Measurements from ENCODE around the gene ADARB2. TPM values are rescaled to one million over a fixed set of nuclear protein-coding genes. Genes with fewer than 3 reads are reported as not detected.

Gene ADARB2
- total and polyA plus RNA-seq, 3 donors from 2014 or later: 8.5 to 13.0 (median 10.4) TPM

DNA sequence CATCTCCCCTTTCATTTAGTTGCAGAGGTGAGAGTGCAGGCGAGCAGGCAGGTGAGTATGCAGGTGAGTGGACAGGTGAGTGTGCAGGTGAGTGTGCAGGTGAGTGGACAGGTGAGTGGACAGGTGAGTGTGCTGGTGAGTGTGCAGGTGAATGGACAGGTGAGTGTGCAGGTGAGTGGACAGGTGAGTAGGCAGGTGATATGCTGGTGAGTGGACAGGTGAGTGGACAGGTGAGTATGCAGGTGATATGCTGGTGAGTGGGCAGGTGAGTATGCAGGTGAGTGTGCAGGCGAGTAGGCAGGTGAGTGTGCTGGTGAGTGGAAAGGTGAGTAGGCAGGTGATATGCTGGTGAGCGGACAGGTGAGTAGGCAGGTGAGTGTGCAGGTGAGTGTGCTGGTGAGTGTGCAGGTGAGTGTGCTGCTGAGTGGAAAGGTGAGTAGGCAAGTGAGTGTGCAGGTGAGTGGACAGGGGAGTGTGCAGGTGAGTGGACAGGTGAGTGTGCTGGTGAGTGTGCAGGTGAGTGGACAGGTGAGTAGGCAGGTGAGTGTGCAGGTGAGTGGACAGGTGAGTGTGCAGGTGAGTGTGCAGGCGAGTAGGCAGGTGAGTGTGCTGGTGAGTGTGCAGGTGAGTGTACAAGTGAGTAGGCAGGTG is 165.6 kb downstream of the ADARB2 start:
- no peaks in the 10 kb centered on the region for H3K9me3 ChIP-seq
- H3K4me1 ChIP-seq: no peaks in the 10 kb centered on the region
- H3K36me3 ChIP-seq (ENCODE audit: low read depth, missing control alignments): no peaks in the 10 kb centered on the region
- no peaks in the 10 kb centered on the region for H3K27me3 ChIP-seq
- H3K27ac ChIP-seq: no peak overlapping the region
- no peak for TF ChIP-seq POLR2A (IDR thresholded peaks at IDR 0.05)
- TF ChIP-seq, protein P1, sequence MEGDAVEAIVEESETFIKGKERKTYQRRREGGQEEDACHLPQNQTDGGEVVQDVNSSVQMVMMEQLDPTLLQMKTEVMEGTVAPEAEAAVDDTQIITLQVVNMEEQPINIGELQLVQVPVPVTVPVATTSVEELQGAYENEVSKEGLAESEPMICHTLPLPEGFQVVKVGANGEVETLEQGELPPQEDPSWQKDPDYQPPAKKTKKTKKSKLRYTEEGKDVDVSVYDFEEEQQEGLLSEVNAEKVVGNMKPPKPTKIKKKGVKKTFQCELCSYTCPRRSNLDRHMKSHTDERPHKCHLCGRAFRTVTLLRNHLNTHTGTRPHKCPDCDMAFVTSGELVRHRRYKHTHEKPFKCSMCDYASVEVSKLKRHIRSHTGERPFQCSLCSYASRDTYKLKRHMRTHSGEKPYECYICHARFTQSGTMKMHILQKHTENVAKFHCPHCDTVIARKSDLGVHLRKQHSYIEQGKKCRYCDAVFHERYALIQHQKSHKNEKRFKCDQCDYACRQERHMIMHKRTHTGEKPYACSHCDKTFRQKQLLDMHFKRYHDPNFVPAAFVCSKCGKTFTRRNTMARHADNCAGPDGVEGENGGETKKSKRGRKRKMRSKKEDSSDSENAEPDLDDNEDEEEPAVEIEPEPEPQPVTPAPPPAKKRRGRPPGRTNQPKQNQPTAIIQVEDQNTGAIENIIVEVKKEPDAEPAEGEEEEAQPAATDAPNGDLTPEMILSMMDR (IDR thresholded peaks at IDR 0.05): no peak
- H3K4me3 ChIP-seq: no peak overlapping the region
- WGBS, 2 donors: 87 to 90% methylated on average over 4 of the region's 4 CpGs
- intact Hi-C loops (cut with DNase I; ENCODE audit: low total_unique reads): no loop called here
- no peak for DNase-seq

DNA sequence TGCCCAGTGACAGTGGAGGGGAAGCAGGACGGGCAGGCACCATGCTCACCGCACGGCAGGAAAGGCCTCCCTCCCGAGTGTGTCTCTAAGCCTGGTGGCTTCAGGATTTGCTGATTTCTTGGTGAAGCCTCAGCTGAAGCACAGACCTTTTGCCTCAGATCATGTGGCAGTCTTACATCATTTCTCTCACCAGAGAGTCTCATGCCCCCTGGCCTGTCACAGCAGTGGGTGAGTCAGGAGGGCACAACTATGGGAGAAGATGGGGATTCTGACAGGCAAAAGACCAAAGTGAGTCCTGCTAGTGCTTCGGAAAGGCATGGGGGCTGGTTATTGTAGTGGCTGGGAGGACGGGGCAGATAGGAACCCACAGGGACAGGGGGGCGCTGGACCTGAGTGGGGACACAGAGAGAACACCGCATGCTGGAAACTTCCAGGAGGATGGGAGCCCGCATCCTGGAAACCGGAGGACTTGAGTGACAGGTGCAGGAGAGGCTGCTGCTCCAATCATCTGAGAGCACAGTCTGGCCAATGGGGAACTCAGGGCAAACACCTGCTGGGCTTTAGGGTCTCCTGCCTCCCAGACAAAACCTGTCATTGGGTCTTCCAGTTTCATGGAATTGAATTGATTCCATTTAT is 166.8 kb downstream of the ADARB2 start:
- DNase-seq: no peak
- no peaks in the 10 kb centered on the region for H3K4me1 ChIP-seq
- H3K27ac ChIP-seq: no peak overlapping the region
- H3K9me3 ChIP-seq: no peaks in the 10 kb centered on the region
- H3K27me3 ChIP-seq: no peaks in the 10 kb centered on the region
- intact Hi-C loops (cut with DNase I; ENCODE audit: low total_unique reads): no loop called here
- H3K36me3 ChIP-seq (ENCODE audit: low read depth, missing control alignments): no peaks in the 10 kb centered on the region
- H3K4me3 ChIP-seq: no peak overlapping the region
- TF ChIP-seq, protein P1 (IDR thresholded peaks at IDR 0.05): no peak
- TF ChIP-seq POLR2A (IDR thresholded peaks at IDR 0.05): no peak
- WGBS, 2 donors: 69 to 78% methylated on average over 10 of the region's 10 CpGs

DNA sequence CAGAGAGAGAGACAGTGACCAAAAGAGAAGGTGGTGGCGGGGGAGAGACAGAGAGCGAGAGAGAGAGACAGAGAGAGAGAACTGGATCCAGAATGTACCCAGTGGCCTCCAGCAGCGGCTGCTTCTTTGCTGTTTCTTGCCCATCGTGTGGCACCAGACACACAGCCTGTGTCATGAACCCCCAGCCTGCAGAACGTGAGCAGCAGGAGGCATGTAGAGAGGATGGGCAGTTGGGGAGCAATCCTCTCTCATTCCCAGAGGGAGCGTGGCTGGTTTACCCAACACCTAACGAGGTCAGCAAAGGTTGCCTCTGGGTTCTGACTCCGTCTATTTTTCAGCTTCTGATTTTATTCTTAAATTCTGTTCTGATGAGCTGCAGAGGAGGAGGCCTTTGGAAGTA is 168.1 kb downstream of the ADARB2 start:
- no peak for TF ChIP-seq POLR2A (IDR thresholded peaks at IDR 0.05)
- TF ChIP-seq, protein P1 (IDR thresholded peaks at IDR 0.05): no peak
- H3K4me1 ChIP-seq: no peaks in the 10 kb centered on the region
- WGBS, 2 donors: 74 to 75% methylated on average over 8 of the region's 8 CpGs
- H3K9me3 ChIP-seq: no peaks in the 10 kb centered on the region
- DNase-seq: no peak
- no peak overlapping the region for H3K27ac ChIP-seq
- no peaks in the 10 kb centered on the region for H3K27me3 ChIP-seq
- H3K36me3 ChIP-seq (ENCODE audit: low read depth, missing control alignments): no peaks in the 10 kb centered on the region
- intact Hi-C loops (cut with DNase I; ENCODE audit: low total_unique reads): no loop called here
- H3K4me3 ChIP-seq: no peak overlapping the region

DNA sequence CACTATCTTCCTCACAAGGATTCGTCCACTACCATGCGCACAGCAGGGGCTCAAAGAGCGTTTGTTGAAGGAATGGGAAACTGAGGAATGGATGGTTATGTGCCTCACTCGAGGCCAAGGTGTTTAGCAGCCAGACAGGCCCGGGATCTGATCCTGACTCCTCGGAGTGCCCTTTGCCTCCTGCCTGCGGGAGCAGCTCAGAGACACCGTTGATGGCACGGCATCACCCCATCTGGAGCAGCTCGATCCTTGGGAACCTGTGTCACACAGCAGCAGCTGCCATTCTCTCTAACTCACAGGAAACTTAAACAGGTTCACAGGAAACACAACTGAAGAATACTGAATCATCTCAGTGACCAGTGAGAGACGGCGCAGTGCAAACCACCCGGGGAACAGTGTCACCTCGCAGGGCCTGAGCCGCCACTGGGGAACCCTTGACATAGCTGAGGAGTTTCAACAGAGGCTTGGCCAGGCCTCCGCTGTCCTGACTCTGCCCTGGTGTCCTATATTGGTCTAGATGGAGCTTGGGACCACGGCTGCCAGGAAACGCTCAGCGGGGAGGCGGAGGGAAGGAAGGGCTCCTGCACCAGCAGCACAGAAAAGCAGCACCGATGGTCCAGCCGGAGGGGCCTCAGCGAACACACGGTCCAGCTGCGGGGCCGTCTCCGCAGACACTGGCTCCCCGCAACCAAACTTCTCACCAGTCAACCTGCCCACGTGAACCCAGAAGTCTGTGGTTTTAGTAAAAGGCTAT is 169.4 kb downstream of the ADARB2 start:
- H3K36me3 ChIP-seq (ENCODE audit: low read depth, missing control alignments): no peaks in the 10 kb centered on the region
- no peaks in the 10 kb centered on the region for H3K9me3 ChIP-seq
- 79 to 90% methylated on average over 29 of the region's 29 CpGs for WGBS, 2 donors
- H3K4me1 ChIP-seq: no peaks in the 10 kb centered on the region
- H3K27me3 ChIP-seq: no peaks in the 10 kb centered on the region
- H3K4me3 ChIP-seq: no peak overlapping the region
- no peak for DNase-seq
- H3K27ac ChIP-seq: no peak overlapping the region
- intact Hi-C loops (cut with DNase I; ENCODE audit: low total_unique reads): no loop called here
- TF ChIP-seq, protein P1 (IDR thresholded peaks at IDR 0.05): no peak
- TF ChIP-seq POLR2A (IDR thresholded peaks at IDR 0.05): no peak

All from testis (tissue), 3 donors.